ENCODE measurements around the gene NFATC3.
A peak's percentile ranks its signal among the peaks of the same experiment; 100 is the strongest.

Gene NFATC3

DNA sequence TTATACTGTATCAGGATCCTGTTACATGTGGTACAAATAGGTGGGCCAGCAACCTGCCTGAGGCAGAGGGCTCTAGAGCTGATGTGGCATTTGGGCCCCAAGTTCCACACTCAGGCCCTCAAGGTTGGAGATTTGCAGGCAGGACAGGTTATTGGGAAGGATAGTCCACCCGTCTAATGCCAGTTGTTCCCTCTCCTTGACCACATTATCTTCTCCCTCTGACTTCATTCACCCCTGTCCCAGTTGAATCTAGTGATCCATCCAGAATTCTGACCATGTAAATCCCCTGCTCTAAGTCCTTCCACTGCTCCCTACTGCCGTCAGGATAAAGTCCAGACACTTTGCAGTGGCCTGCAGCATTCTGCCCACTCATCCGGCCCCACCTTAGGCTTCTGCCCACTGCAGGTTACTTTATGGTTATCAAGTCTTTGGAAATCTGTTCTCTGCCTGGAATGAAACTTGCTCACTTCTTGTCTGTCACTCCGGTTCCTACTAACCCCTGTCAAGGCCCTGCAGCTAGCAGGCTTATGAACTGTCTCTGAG is 1.9 kb upstream of the NFATC3 start:
- TF ChIP-seq SPI1 (IDR thresholded peaks at IDR 0.05; ENCODE audit: borderline replicate concordance, low read depth): no peak
- no peak for TF ChIP-seq POLR2AphosphoS5 (IDR thresholded peaks at IDR 0.05; ENCODE audit: low read depth)
- no peak for TF ChIP-seq GABPA (IDR thresholded peaks at IDR 0.05; ENCODE audit: low read depth)
- TF ChIP-seq, protein P1, sequence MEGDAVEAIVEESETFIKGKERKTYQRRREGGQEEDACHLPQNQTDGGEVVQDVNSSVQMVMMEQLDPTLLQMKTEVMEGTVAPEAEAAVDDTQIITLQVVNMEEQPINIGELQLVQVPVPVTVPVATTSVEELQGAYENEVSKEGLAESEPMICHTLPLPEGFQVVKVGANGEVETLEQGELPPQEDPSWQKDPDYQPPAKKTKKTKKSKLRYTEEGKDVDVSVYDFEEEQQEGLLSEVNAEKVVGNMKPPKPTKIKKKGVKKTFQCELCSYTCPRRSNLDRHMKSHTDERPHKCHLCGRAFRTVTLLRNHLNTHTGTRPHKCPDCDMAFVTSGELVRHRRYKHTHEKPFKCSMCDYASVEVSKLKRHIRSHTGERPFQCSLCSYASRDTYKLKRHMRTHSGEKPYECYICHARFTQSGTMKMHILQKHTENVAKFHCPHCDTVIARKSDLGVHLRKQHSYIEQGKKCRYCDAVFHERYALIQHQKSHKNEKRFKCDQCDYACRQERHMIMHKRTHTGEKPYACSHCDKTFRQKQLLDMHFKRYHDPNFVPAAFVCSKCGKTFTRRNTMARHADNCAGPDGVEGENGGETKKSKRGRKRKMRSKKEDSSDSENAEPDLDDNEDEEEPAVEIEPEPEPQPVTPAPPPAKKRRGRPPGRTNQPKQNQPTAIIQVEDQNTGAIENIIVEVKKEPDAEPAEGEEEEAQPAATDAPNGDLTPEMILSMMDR (IDR thresholded peaks at IDR 0.05; ENCODE audit: insufficient read depth, low read length): no peak
- TF ChIP-seq, protein P2, sequence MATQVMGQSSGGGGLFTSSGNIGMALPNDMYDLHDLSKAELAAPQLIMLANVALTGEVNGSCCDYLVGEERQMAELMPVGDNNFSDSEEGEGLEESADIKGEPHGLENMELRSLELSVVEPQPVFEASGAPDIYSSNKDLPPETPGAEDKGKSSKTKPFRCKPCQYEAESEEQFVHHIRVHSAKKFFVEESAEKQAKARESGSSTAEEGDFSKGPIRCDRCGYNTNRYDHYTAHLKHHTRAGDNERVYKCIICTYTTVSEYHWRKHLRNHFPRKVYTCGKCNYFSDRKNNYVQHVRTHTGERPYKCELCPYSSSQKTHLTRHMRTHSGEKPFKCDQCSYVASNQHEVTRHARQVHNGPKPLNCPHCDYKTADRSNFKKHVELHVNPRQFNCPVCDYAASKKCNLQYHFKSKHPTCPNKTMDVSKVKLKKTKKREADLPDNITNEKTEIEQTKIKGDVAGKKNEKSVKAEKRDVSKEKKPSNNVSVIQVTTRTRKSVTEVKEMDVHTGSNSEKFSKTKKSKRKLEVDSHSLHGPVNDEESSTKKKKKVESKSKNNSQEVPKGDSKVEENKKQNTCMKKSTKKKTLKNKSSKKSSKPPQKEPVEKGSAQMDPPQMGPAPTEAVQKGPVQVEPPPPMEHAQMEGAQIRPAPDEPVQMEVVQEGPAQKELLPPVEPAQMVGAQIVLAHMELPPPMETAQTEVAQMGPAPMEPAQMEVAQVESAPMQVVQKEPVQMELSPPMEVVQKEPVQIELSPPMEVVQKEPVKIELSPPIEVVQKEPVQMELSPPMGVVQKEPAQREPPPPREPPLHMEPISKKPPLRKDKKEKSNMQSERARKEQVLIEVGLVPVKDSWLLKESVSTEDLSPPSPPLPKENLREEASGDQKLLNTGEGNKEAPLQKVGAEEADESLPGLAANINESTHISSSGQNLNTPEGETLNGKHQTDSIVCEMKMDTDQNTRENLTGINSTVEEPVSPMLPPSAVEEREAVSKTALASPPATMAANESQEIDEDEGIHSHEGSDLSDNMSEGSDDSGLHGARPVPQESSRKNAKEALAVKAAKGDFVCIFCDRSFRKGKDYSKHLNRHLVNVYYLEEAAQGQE (IDR thresholded peaks at IDR 0.05; ENCODE audit: insufficient replicate concordance, low read depth): no peak
- no peak overlapping the region for H3K4me3 ChIP-seq (replicated peaks; ENCODE audit: insufficient read depth, low read length)
- no peaks in the 10 kb centered on the region for H3K27me3 ChIP-seq (ENCODE audit: insufficient read depth, poor library complexity, severe bottlenecking)
- peak overlapping the region; percentile 97 for H3K27ac ChIP-seq (replicated peaks)
- DNase-seq (ENCODE audit: low read depth in 1 of 2, low spot score in 1 of 2): no peak

DNA sequence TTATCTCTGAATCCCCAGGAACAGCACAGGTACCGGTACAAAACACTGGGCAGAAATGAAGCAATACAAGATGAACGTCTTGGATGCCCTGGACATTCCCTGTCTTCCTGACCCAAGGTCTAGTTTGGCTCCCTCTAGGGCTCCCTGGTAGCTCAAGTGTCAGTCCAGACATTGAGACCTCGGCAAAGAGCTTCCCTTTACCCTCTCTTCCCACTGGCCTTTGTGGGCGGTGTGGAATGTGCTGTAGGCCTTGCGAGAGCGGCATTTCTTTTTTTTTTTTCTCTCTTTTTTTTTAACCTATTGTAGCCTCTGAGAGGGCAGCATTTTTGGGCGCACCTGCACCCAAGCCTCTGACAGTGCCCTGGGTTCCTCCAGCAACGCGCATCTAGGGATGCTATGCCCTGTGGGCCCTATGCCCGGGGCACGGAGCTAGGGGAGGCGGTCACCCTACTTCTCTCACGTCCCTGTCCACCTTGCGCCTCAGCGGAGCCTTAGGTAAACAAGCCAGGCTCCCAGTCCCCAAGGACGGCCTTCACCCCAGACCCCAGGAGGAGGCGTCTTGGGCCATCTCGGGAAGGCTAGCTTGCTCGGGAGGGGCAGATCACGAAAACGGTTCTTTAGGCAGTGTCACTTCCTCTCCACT is 1.2 kb upstream of the NFATC3 start:
- no peak for TF ChIP-seq GABPA (IDR thresholded peaks at IDR 0.05; ENCODE audit: low read depth)
- TF ChIP-seq, protein P2 (IDR thresholded peaks at IDR 0.05; ENCODE audit: insufficient replicate concordance, low read depth): no peak
- no peak for TF ChIP-seq POLR2AphosphoS5 (IDR thresholded peaks at IDR 0.05; ENCODE audit: low read depth)
- TF ChIP-seq SPI1 (IDR thresholded peaks at IDR 0.05; ENCODE audit: borderline replicate concordance, low read depth): no peak
- TF ChIP-seq, protein P1 (IDR thresholded peaks at IDR 0.05; ENCODE audit: insufficient read depth, low read length): no peak
- H3K4me3 ChIP-seq (replicated peaks; ENCODE audit: insufficient read depth, low read length): no peak overlapping the region
- peak overlapping the region; percentile 97 for H3K27ac ChIP-seq (replicated peaks)
- peak in 1 of 2 experiments; percentile 55 for DNase-seq (ENCODE audit: low read depth in 1 of 2, low spot score in 1 of 2)
- no peaks in the 10 kb centered on the region for H3K27me3 ChIP-seq (ENCODE audit: insufficient read depth, poor library complexity, severe bottlenecking)

DNA sequence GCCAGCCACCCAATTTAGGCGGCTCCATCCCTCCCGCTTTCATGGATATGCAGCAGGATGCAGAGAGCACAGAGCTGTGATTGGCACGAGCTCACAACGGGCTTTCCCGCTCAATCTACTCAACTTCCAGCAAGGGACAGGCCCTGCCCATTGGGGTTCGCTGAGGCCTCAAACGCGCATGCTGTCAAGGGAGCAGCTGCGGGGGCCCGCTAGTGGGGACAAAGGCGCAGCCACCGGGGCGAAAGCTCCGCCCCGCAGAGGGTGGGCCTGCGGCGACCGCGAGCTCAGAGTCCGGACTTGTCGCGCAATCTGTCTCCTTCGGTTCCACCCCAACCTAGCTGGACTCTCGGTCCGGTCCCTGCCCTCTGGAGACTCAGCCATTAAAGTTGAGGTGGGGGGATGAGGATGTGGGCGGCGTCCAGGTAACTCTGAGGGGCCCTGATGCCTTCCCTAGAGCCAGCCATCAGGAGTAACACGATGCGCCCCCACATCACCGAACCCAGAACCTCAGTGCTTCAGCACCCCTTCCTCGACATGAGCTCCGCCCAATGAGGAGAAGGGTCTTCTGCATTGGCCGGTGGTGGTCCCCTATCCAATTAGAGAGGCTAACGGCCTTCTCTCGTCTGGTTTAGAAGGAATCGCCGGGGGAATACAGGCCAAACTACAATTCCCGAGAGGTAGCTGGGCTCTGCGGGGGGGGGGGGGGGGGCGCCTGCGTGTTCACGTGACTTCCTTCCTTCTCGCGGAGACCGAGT is 489 bp upstream of the NFATC3 start:
- DNase-seq (ENCODE audit: low read depth in 1 of 2, low spot score in 1 of 2): peak; percentile 93 to 96
- no peaks in the 10 kb centered on the region for H3K27me3 ChIP-seq (ENCODE audit: insufficient read depth, poor library complexity, severe bottlenecking)
- TF ChIP-seq, protein P2 (IDR thresholded peaks at IDR 0.05; ENCODE audit: insufficient replicate concordance, low read depth): no peak
- TF ChIP-seq POLR2AphosphoS5 (IDR thresholded peaks at IDR 0.05; ENCODE audit: low read depth) (peak; percentile 74), SPI1 (IDR thresholded peaks at IDR 0.05; ENCODE audit: borderline replicate concordance, low read depth) (peak; percentile 76; the same call in 1 of the 2 replicates), GABPA (IDR thresholded peaks at IDR 0.05; ENCODE audit: low read depth) (no peak)
- TF ChIP-seq, protein P1 (IDR thresholded peaks at IDR 0.05; ENCODE audit: insufficient read depth, low read length): no peak
- peak overlapping the region; percentile 53 for H3K4me3 ChIP-seq (replicated peaks; ENCODE audit: insufficient read depth, low read length)
- peak overlapping the region; percentile 97 for H3K27ac ChIP-seq (replicated peaks)

All from HL-60 (cell line).